GM23338 (cell line): ENCODE results near the gene ECHDC1. TPM values are rescaled to one million over a fixed set of nuclear protein-coding genes. Genes with fewer than 3 reads are reported as not detected.

Experiments used
- ATAC-seq: fragments of 200-7000 bp; cut with Tn5 transposase; 3 replicates; pipeline ENCODE4 v1.9.1; 2020
- DNase-seq: peaks from one replicate; pipeline ENCODE4 v3.0.0-alpha.2; 2015; ENCODE audit warnings: low spot score
- H2AFZ ChIP-seq: fragments of 200-600 bp; sonication (generic); 2 replicates; pipeline ENCODE4 v1.8.0; 2016; ENCODE audit warnings: antibody characterized with exemption, mild to moderate bottlenecking, moderate library complexity
- H3F3A ChIP-seq: fragments of 200-600 bp; sonication (generic); replicated peaks from 2 replicates; pipeline ENCODE4 v1.8.0; 2017; ENCODE audit warnings: antibody characterized with exemption, mixed run types, low read depth
- H3K27ac ChIP-seq: fragments of 200-600 bp; sonication (generic); 2 replicates; pipeline ENCODE4 v1.6.1; 2016; ENCODE audit warnings: low read depth
- H3K27me3 ChIP-seq: fragments of 200-600 bp; sonication (generic); 2 replicates; pipeline ENCODE4 v1.8.0; 2016; ENCODE audit warnings: mild to moderate bottlenecking, mixed run types, moderate library complexity; ENCODE audit not compliant: insufficient read depth
- H3K36me3 ChIP-seq: fragments of 200-600 bp; sonication (generic); 2 replicates; pipeline ENCODE4 v1.8.0; 2016; ENCODE audit warnings: mild to moderate bottlenecking; ENCODE audit not compliant: insufficient read depth
- H3K4me1 ChIP-seq: fragments of 200-600 bp; sonication (generic); 2 replicates; pipeline ENCODE4 v1.8.0; 2016; ENCODE audit warnings: mild to moderate bottlenecking, moderate library complexity; ENCODE audit not compliant: insufficient read depth
- H3K4me2 ChIP-seq: fragments of 200-600 bp; sonication (generic); 2 replicates; pipeline ENCODE4 v1.7.1; 2017; ENCODE audit warnings: mixed run types
- H3K4me3 ChIP-seq: fragments of 200-600 bp; sonication (generic); 2 replicates; pipeline ENCODE4 v1.6.1; 2016; ENCODE audit warnings: mixed run types
- H3K79me2 ChIP-seq: fragments of 200-600 bp; sonication (generic); replicated peaks from 2 replicates; pipeline ENCODE4 v1.8.0; 2017; ENCODE audit warnings: mild to moderate bottlenecking; ENCODE audit not compliant: insufficient read depth
- H3K9me2 ChIP-seq: fragments of 200-600 bp; sonication (generic); 2 replicates; pipeline ENCODE4 v1.8.0; 2017; ENCODE audit not compliant: insufficient read depth
- H4K20me1 ChIP-seq: fragments of 200-600 bp; sonication (generic); replicated peaks from 2 replicates; pipeline ENCODE4 v1.8.0; 2017; ENCODE audit warnings: mild to moderate bottlenecking; ENCODE audit not compliant: insufficient read depth
- H3K27ac Mint-ChIP-seq: 2 replicates; pipeline ENCODE4 v1.8.0; 2020; ENCODE audit warnings: inconsistent platforms, mild to moderate bottlenecking, moderate library complexity, mixed read lengths
- H3K27me3 Mint-ChIP-seq: 3 replicates; pipeline ENCODE4 v1.8.0; 2022; ENCODE audit warnings: low read depth, mild to moderate bottlenecking, moderate library complexity, mixed read lengths, inconsistent platforms; ENCODE audit not compliant: insufficient read depth, poor library complexity
- H3K36me3 Mint-ChIP-seq: 3 replicates; pipeline ENCODE4 v1.8.0; 2021; ENCODE audit warnings: low read depth, mild to moderate bottlenecking, inconsistent platforms, moderate library complexity, mixed read lengths
- H3K4me1 Mint-ChIP-seq: 3 replicates; pipeline ENCODE4 v1.8.0; 2020; ENCODE audit warnings: mild to moderate bottlenecking, inconsistent platforms, mixed read lengths
- H3K4me3 Mint-ChIP-seq: 3 replicates; pipeline ENCODE4 v1.8.0; 2021; ENCODE audit warnings: moderate library complexity, mild to moderate bottlenecking, inconsistent platforms, mixed read lengths
- H3K9me3 Mint-ChIP-seq: 3 replicates; pipeline ENCODE4 v1.8.0; 2020; ENCODE audit warnings: moderate library complexity, mild to moderate bottlenecking, inconsistent platforms, mixed read lengths
- CREB1 ChIP-seq: fragments of 250-450 bp; sonication (Bioruptor Pico); IDR thresholded peaks from 2 replicates; pipeline ENCODE4 v1.5.0; 2020; ENCODE audit warnings: low read depth, mild to moderate bottlenecking, moderate library complexity
- EZH2 ChIP-seq: fragments of 200-600 bp; sonication (generic); IDR thresholded peaks from one replicate; pipeline ENCODE4 v1.8.0; 2017; ENCODE audit warnings: antibody characterized with exemption, mild to moderate bottlenecking, low read depth; ENCODE audit not compliant: unreplicated experiment
- EZH2phosphoT487 ChIP-seq: fragments of 200-600 bp; sonication (generic); IDR thresholded peaks from one replicate; pipeline ENCODE4 v1.8.1; 2018; ENCODE audit warnings: antibody characterized with exemption; ENCODE audit not compliant: unreplicated experiment
- JUNB ChIP-seq: IDR thresholded peaks from one replicate; pipeline ENCODE4 v1.6.1; 2016; ENCODE audit warnings: antibody characterized with exemption; ENCODE audit not compliant: unreplicated experiment
- NANOG ChIP-seq: IDR thresholded peaks from 2 replicates; pipeline ENCODE4 v1.6.1; 2016; ENCODE audit warnings: antibody characterized with exemption, borderline replicate concordance
- POLR2AphosphoS5 ChIP-seq: IDR thresholded peaks from 2 replicates; pipeline ENCODE4 v1.6.1; 2016; ENCODE audit warnings: antibody characterized with exemption, low read depth
- STAT1 ChIP-seq: IDR thresholded peaks from one replicate; pipeline ENCODE4 v1.6.1; 2016; ENCODE audit warnings: antibody characterized with exemption; ENCODE audit not compliant: unreplicated experiment
- ZNF114 ChIP-seq: fragments of 250-450 bp; sonication (Bioruptor Pico); IDR thresholded peaks from 2 replicates; pipeline ENCODE4 v1.5.0; 2020; ENCODE audit warnings: mild to moderate bottlenecking, moderate library complexity
- ZNF331 ChIP-seq: fragments of 250-450 bp; sonication (Bioruptor Pico); IDR thresholded peaks from 2 replicates; pipeline ENCODE4 v1.5.0; 2020; ENCODE audit warnings: low read depth, mild to moderate bottlenecking, moderate library complexity
- polyA plus RNA-seq: library from polyadenylated mRNA; unstranded; fragments of >200 nt; fragmentation: Nextera tagmentation; extraction: Ambion mirVana; gene quantifications from 2 replicates; pipeline ENCODE4 v1.2.1, GENCODE V29; 2016
- total RNA-seq: library from RNA; depleted of rRNA; stranded (reverse); fragments of >200 nt; shearing (Covaris generic); gene quantifications from 2 replicates; pipeline ENCODE4 v1.2.3, GENCODE V29; 2014
- TF ChIP-seq, protein P1 (sequence below): fragments of 250-450 bp; sonication (Bioruptor Pico); IDR thresholded peaks from 2 replicates; pipeline ENCODE4 v1.5.0; 2020; ENCODE audit warnings: mild to moderate bottlenecking, moderate library complexity
- TF ChIP-seq, protein P2 (sequence below), 2 experiments: fragments of 200-600 bp in 1 of 2; sonication (generic) in 1 of 2; conservative IDR thresholded peaks; 2 replicates each; pipeline versions ENCODE4 v1.5.1 to v1.6.1; 2016 to 2017; ENCODE audit warnings: antibody characterized with exemption in 2 of 2, low read depth in 2 of 2, mild to moderate bottlenecking in 2 of 2, moderate library complexity in 1 of 2
- TF ChIP-seq, protein P3 (sequence below): IDR thresholded peaks from 2 replicates; pipeline ENCODE4 v1.6.1; 2016; ENCODE audit warnings: antibody characterized with exemption
- TF ChIP-seq, protein P4 (sequence below): IDR thresholded peaks from one replicate; pipeline ENCODE4 v1.6.1; 2018; ENCODE audit warnings: antibody characterized with exemption; ENCODE audit not compliant: unreplicated experiment

ECHDC1 gene
- total and polyA plus RNA-seq, 2 experiments from 2014 or later: 65.8 to 98.4 TPM

DNA sequence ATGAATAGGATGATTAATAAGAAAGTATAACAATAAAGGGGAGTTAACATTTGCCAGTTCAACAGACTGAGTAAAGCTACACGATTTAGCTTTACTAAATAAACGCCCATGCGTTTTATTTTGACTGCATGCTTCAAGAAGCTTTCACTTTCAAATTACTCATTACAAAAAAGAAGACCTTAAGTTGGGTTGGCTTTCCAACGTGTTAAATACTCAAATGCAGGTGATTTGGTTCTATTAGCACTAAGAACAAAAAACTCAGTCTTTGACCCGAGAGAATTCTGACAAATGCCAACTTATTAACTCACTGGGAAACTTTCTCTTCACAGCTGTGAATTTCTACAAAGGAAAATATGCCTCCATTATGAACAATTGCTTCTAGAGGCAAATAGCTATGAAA is 51.9 kb downstream of the ECHDC1 start:
- Histone ChIP-seq H3K4me2 (peak overlapping the region; percentile 41), H3K36me3 (peaks cover 1% of the 10 kb centered on the region; the same call in 1 of the 2 replicates), H2AFZ (no peak overlapping the region), H3K4me3 (no peak overlapping the region), H3K79me2 (no peaks in the 10 kb centered on the region; the same call in 1 of the 2 replicates), H3K27me3 (no peaks in the 10 kb centered on the region), H4K20me1 (no peaks in the 10 kb centered on the region; the same call in 1 of the 2 replicates), H3K9me2 (no peaks in the 10 kb centered on the region), H3K27ac (no peak overlapping the region), H3F3A (no peaks in the 10 kb centered on the region), H3K4me1 (peaks cover 18% of the 10 kb centered on the region)
- ATAC-seq (no peak), DNase-seq (no peak)
- Mint-ChIP-seq H3K36me3 (peaks cover 27% of the 10 kb centered on the region), H3K4me3 (no peak overlapping the region), H3K27ac (peak overlapping the region; percentile 58; the same call in 1 of the 2 replicates), H3K9me3 (no peaks in the 10 kb centered on the region), H3K4me1 (peaks cover 22% of the 10 kb centered on the region), H3K27me3 (no peaks in the 10 kb centered on the region)
- TF ChIP-seq POLR2AphosphoS5: no peak
- no peak for TF ChIP-seq JUNB
- TF ChIP-seq, protein P1, sequence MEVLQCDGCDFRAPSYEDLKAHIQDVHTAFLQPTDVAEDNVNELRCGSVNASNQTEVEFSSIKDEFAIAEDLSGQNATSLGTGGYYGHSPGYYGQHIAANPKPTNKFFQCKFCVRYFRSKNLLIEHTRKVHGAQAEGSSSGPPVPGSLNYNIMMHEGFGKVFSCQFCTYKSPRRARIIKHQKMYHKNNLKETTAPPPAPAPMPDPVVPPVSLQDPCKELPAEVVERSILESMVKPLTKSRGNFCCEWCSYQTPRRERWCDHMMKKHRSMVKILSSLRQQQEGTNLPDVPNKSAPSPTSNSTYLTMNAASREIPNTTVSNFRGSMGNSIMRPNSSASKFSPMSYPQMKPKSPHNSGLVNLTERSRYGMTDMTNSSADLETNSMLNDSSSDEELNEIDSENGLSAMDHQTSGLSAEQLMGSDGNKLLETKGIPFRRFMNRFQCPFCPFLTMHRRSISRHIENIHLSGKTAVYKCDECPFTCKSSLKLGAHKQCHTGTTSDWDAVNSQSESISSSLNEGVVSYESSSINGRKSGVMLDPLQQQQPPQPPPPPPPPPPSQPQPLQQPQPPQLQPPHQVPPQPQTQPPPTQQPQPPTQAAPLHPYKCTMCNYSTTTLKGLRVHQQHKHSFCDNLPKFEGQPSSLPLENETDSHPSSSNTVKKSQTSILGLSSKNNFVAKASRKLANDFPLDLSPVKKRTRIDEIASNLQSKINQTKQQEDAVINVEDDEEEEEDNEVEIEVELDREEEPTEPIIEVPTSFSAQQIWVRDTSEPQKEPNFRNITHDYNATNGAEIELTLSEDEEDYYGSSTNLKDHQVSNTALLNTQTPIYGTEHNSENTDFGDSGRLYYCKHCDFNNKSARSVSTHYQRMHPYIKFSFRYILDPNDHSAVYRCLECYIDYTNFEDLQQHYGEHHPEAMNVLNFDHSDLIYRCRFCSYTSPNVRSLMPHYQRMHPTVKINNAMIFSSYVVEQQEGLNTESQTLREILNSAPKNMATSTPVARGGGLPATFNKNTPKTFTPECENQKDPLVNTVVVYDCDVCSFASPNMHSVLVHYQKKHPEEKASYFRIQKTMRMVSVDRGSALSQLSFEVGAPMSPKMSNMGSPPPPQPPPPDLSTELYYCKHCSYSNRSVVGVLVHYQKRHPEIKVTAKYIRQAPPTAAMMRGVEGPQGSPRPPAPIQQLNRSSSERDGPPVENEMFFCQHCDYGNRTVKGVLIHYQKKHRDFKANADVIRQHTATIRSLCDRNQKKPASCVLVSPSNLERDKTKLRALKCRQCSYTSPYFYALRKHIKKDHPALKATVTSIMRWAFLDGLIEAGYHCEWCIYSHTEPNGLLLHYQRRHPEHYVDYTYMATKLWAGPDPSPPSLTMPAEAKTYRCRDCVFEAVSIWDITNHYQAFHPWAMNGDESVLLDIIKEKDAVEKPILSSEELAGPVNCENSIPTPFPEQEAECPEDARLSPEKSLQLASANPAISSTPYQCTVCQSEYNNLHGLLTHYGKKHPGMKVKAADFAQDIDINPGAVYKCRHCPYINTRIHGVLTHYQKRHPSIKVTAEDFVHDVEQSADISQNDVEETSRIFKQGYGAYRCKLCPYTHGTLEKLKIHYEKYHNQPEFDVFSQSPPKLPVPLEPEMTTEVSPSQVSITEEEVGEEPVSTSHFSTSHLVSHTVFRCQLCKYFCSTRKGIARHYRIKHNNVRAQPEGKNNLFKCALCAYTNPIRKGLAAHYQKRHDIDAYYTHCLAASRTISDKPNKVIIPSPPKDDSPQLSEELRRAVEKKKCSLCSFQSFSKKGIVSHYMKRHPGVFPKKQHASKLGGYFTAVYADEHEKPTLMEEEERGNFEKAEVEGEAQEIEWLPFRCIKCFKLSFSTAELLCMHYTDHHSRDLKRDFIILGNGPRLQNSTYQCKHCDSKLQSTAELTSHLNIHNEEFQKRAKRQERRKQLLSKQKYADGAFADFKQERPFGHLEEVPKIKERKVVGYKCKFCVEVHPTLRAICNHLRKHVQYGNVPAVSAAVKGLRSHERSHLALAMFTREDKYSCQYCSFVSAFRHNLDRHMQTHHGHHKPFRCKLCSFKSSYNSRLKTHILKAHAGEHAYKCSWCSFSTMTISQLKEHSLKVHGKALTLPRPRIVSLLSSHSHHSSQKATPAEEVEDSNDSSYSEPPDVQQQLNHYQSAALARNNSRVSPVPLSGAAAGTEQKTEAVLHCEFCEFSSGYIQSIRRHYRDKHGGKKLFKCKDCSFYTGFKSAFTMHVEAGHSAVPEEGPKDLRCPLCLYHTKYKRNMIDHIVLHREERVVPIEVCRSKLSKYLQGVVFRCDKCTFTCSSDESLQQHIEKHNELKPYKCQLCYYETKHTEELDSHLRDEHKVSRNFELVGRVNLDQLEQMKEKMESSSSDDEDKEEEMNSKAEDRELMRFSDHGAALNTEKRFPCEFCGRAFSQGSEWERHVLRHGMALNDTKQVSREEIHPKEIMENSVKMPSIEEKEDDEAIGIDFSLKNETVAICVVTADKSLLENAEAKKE (CRISPR knock-in tag): no peak
- TF ChIP-seq, protein P2, sequence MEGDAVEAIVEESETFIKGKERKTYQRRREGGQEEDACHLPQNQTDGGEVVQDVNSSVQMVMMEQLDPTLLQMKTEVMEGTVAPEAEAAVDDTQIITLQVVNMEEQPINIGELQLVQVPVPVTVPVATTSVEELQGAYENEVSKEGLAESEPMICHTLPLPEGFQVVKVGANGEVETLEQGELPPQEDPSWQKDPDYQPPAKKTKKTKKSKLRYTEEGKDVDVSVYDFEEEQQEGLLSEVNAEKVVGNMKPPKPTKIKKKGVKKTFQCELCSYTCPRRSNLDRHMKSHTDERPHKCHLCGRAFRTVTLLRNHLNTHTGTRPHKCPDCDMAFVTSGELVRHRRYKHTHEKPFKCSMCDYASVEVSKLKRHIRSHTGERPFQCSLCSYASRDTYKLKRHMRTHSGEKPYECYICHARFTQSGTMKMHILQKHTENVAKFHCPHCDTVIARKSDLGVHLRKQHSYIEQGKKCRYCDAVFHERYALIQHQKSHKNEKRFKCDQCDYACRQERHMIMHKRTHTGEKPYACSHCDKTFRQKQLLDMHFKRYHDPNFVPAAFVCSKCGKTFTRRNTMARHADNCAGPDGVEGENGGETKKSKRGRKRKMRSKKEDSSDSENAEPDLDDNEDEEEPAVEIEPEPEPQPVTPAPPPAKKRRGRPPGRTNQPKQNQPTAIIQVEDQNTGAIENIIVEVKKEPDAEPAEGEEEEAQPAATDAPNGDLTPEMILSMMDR (conservative IDR thresholded peaks at IDR 0.05; ENCODE audit: low read depth in 2 of 2): no peak
- TF ChIP-seq, protein P3, sequence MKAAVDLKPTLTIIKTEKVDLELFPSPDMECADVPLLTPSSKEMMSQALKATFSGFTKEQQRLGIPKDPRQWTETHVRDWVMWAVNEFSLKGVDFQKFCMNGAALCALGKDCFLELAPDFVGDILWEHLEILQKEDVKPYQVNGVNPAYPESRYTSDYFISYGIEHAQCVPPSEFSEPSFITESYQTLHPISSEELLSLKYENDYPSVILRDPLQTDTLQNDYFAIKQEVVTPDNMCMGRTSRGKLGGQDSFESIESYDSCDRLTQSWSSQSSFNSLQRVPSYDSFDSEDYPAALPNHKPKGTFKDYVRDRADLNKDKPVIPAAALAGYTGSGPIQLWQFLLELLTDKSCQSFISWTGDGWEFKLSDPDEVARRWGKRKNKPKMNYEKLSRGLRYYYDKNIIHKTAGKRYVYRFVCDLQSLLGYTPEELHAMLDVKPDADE: no peak
- TF ChIP-seq ZNF331 (CRISPR knock-in tag): no peak
- TF ChIP-seq, protein P4, sequence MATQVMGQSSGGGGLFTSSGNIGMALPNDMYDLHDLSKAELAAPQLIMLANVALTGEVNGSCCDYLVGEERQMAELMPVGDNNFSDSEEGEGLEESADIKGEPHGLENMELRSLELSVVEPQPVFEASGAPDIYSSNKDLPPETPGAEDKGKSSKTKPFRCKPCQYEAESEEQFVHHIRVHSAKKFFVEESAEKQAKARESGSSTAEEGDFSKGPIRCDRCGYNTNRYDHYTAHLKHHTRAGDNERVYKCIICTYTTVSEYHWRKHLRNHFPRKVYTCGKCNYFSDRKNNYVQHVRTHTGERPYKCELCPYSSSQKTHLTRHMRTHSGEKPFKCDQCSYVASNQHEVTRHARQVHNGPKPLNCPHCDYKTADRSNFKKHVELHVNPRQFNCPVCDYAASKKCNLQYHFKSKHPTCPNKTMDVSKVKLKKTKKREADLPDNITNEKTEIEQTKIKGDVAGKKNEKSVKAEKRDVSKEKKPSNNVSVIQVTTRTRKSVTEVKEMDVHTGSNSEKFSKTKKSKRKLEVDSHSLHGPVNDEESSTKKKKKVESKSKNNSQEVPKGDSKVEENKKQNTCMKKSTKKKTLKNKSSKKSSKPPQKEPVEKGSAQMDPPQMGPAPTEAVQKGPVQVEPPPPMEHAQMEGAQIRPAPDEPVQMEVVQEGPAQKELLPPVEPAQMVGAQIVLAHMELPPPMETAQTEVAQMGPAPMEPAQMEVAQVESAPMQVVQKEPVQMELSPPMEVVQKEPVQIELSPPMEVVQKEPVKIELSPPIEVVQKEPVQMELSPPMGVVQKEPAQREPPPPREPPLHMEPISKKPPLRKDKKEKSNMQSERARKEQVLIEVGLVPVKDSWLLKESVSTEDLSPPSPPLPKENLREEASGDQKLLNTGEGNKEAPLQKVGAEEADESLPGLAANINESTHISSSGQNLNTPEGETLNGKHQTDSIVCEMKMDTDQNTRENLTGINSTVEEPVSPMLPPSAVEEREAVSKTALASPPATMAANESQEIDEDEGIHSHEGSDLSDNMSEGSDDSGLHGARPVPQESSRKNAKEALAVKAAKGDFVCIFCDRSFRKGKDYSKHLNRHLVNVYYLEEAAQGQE: no peak
- no peak for TF ChIP-seq CREB1 (CRISPR knock-in tag)
- TF ChIP-seq EZH2phosphoT487: no peak
- no peak for TF ChIP-seq STAT1
- TF ChIP-seq NANOG: no peak
- TF ChIP-seq ZNF114: no peak
- TF ChIP-seq EZH2: no peak
